ENCODE measurements around the gene BMAL2.

BMAL2 gene

DNA sequence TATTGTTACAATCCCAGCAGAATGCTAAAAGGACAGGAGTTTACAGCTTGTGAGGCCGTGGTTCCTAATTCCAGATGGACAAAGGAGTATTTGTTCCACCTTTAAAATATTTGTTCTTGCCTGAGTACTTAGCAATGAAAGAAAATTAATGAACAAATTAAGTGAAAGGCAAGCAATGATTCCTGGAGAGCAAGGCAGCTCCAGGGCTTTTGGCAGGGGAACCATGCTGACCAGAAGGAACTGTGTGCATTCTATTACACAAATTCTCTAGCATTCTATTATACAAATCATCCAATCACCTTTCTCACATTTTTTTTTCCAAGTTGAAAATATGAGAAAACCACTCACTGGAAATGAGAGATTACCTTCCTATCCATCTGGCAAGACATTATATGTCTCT lies 1.8 kb upstream of the BMAL2 start:
- DNase-seq = no peak

DNA sequence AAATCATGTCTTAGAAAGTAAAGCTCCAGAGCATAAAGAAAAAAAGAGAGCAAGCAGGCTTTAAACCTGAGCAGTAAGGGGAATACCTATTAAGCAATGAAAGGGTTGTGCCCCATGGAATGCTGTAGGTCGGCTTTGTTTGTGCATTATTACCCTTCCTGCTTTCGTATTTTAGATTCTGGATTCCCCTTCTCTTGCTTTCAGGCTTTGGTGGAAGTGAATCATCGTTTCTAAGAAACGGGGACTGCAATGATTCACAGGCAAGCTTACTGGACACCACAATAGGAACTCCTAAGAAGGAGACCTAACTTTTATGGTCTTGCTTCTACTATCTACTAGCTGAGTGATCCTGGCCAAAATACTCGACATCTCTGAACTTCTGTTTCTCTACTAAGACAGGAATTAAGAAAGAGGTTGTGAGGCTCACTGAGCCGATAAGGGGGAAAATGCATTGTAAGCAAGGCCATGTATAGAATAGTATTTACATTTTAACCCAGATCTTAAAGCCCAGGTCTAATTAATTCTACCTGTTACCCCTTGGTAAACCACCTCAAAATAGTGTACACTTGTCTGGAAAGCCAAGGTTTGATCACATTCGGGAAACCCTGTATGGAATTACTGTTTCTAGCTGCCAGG lies 1.2 kb upstream of the BMAL2 start:
- peak; percentile 91 for DNase-seq

DNA sequence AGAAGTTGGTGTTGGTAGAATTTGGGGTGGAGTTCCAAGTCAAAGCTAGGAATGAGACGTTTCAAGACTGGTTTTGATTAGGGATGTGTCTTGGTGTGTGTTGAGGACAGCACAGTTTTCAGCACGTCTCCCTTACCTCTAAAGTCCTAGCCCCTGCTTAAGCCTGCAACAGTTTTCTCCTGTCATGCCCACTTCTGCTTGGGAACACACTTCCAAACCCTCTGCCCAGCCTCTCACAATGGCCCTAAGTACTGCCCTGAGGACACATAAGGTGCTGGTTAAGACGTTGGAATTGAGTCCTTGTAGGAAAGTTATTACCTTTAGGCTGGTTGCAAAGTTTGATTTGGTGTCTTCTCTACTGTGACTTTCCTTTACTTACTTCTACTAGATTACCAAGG lies 710 bp upstream of the BMAL2 start:
- peak; percentile 21 for DNase-seq

DNA sequence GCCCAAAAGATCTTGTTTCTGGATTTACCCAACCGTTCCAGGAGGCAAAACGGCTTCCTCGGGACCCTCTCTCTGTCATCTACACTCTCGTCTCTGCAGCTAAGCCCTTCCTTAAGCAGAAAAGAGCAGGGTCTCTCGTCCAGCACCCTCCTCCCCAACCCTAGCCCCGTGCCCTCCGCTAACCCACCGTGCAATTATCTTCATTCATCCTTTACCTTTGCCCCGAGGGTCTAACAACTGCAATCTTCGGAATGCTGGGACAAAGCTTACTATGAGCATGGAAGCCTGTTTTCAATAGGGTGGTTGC lies 276 bp upstream of the BMAL2 start:
- no peak for DNase-seq

DNA sequence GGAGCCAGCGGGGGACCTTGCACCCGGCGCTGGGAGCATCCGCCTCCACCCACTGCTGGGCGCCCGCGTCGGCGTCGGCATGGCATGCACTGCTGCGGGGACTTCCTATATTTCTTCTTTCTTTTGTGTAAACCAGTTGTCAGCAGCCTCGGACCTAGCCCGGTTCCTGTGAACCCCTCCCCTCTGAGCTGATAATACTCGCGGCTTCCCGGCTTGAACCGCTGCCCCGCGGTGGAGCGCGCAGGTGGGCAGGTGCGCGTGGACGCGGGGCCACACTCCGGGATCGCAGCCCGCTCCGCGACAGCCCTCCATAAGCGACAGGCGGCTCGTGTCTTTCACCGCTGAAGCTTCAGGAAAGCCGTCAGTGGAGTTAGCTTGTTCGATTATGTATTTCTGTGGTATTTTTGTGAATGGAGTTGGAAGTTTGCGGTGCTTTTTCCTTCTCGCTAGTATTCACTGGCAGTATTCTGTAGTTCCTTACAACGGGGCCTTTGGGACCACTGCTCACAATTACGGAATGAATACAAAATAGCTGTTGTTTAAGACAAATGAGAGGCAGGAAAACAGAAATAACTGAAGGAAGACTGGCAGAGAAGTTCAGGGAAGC lies 870 bp downstream of the BMAL2 start:
- peak; percentile 42 for DNase-seq

DNA sequence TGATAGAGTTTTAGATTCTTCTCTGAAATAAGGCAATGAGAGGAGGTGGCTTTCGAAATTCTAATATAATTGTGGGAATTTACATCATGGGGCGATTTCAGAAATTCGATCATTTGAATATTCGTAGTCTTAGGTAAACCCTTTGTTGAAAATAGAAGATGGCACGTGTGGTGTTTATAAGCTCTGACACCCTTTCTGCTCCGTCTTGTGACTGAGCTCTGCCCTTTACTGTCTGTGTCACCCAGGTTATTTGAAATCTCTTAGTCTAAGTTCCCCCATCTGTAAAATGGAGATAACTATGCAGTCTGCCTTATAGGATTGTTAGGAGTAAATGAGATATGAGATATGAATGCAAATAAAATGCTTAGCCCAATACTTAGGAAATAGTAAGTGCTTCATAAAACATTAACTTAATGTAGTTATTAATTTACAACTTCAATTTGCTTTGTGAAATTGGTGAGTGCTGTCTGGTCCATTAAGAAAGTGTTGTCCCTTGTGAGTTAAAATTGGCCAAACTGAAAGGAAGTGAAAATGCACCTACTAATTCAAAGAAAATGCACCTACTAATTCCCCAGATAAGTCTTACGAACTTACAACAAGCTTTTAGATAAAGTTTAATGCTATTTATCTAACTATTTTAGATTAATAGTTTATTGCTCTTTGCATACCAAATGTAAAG lies 1.5 kb downstream of the BMAL2 start:
- no peak for DNase-seq

DNA sequence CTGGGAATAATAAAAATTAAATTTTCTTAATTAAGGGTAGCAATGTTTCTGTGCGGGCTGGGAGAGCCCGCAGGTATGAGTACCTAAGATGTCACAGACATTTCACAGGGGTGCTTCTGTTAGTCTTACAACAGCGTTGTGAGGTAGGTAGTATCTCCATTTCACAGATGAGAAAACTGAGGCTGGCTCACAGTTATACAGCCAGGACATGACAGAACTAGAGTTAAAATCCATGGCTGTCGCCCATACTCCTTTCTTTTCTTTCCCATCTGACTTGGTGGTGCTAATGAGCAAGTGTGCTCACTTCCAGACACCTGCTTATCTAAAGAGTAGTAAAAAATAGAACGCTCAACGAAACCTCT lies 2.1 kb downstream of the BMAL2 start:
- DNase-seq = no peak

DNA sequence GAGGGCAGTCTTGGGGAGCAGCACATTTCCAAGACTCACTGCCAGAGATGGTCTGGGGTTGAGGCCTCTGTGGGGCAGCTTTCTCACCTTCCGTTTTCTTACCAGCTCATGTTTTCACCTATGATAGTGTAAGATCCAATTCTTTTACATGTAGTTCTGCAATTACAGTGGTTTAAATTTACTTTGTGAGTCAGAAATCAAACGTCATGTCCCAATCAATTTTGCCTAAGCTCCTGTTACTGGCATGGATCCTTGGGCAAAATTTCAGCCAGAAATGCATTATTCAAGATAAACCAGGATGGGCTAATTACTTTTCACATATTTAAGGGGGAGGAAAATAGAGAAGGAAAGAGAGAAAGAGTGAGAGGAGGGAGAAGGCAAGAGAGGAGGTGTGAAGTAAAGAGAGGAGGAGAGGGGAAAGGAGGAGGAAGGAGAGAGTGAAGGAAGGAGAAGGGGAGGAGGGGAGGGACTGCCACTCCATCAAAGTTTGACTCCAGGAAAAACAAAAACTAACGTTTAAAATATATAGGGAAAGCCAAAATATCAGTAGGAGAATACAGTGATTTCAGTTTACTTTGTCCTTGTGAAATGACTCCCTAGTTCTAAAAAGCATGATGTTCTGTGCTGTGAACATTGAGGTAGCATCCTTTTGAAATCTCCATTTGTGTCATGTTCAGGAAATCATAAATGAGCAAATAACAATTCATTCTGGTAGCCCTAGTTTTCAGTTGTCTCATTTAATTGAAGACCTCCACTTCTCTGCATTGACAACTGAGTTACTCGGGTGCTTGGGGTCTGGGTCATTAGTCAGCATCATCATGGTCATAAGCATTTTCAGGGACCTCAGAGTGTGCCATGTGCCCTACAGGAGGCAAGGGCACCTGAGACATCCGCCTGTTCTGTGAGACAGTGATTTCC lies 3.0 kb downstream of the BMAL2 start:
- DNase-seq = no peak

DNA sequence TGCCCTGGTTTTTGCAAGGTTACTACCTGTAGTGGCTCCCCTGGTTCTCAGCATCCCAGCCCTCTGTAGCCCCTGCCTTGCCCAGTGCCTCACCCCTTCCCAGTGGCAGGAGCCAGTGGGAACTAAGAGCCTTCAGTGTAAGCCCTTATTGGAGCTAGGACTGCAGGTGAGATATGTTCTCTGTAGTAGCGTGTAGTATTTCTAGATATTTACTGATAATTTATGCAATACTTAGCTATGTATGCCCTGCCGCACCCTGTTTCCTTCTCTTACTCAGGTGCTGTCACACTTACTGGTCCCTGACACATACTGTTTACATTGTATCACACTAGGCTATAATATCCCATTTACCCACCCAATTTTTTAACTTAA lies 3.6 kb downstream of the BMAL2 start:
- DNase-seq = no peak

DNA sequence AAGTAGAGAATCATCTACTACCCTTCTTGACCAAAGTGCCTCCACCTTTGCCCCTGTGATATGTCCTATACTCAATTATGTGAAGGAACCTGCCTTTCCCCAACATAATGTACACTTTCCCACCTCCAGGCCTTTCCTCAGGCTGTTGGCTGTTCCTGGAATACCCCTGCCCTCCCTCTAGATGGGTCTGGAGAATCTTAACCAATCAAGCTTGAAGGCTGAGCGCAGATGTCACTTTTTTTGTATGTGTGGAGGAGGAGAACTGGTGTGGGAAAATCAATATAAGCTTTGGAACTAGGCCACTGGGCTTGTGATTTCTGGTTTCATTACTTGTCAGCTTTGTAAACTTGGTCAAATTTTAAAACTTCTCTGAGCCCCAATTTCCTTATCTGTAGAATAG lies 4.7 kb downstream of the BMAL2 start:
- no peak for DNase-seq

DNA sequence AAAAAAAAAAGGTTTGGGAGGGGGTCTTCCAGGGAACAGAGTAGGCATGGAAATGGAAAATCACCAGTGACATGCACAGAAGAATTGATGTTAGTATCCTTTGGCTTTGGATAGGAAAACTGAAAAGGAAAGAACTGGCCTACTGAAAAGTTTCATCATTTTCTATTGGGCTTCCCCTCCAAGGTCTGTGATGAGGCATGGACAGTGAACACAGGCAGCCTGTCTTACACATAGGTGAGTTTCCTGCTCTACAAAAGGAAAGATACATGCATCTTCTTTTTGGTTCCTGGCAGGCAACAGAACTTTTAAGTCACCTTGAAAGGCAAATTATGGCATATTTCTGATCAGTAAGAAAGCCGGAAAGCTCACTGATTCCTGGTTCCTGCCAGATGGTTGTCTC lies 5.8 kb downstream of the BMAL2 start:
- DNase-seq = no peak

DNA sequence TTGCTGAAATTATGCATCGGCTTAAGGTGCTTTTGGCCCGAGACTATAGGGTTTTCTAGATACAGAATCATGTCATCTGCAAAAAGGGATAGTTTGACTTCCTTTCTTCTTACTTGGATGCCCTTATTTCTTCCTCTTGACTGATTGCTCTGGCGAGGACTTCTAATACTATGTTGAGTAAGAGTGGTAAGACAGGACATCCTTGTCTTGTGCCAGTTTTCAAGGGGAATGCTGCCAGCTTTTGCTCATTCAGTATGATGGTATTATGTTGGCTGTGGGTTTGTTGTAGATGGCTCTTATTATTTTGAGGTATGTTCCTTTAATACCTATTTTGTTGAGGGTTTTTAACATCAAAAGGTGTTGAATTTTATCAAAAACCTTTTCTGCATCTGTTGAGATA lies 8.3 kb downstream of the BMAL2 start:
- DNase-seq = no peak

DNA sequence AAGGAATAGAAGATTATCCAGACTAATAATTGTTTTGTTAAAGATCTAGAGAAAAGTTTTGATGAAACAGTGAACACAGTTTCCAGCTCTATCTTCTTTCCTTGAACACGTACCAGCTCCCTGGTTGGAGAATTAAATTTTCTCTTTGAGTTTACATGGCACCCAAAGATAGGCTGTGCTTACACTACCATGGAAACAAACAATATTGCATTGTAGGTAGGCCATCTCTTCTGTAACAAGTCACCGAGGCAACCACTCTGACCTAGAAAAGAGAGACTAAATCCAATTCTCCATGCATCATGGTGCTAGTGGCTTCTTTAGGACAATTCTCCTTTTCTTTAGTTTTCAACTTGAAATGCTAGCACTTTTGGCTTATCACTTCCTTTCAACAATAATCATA lies 9.9 kb downstream of the BMAL2 start:
- no peak for DNase-seq

DNA sequence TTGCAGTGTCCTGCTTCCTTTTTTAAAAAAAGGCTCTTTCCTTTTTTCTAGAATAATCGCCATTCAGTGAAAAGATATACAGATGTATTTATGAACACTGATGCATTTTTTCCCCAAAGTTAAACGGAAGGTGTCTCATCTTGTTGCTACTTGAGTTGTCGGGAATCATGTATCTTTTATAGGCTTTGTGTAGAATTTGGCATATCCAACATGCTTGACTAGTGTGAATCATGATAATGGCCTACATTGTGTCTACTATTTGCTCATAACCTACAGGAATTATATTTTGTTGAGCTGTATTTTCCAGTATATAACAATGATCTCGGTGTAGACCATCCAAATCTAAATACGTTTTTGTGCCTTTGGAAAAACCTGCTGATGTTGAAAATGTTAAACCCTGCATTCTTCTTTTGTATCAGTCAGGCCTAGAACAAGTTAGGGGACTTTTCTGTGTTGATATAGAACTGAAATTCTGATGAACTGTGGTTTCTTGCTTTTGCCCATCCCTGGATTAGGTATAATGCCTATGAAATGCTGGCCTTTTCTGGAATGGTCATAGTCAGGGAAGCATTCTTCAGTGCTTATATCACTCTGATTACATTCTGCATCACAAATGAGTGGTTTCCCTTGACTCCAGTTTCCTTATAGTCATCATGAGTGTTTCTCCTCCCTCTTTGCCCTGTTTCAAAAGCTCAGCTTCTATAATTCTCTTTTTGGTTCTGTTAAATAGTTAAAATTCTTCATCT lies 10.8 kb downstream of the BMAL2 start:
- peak; percentile 92 for DNase-seq

DNA sequence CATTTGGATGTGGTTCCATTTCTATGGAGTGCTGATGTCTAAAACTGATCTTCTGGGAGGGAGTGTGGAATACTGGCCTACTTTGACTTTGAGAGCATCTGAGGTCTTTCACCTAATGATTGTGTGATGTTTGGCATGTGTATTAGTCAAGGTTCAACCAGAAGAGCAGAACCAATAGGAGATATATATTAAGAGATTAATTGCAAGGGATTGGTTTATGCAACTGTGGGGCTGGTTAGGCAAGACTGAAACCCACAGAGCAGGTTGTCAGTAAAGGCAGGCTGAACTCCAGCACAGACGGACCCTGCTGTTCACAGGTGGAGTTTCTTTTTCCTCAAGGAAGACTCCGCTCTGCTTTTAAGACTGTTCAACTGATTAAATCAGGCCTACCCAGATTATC lies 11.6 kb downstream of the BMAL2 start:
- no peak for DNase-seq

DNA sequence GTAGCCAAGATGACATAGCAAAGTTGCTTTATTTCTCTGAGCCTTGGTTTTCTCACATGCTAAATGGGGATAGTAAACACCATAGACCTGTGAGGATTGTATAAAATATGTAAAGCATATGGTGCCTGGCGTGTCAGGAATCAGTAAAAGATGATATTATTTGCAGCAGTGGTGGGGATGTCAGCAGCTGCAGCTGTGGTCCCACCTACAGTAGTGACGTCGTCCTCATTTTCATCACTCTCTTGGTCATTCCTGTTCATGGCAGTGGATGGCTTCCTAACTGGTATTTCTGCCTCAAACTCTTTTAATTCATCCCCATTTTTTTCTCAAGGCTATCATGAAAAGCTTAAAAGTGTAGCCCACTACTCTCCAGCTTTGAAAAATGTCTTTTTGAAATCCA lies 12.1 kb downstream of the BMAL2 start:
- DNase-seq = no peak

DNA sequence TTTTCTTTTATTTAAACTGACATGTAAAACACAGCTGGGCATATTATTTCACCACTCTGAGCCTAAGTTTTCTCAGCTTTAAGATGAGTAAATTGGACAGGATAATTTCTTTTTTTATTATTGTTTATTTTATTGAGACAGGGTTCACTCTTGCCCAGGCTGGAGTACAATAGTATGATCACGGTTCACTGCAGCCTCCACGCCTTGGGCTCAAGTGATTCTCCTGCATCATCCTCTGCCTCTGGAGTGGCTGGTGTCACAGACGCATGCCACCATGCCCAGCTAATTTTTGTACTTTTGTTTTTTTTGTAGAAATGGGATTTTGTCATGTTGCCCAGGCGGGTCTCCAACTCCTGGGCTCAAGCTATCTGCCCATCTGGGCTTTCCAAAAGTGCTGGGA lies 12.7 kb downstream of the BMAL2 start:
- DNase-seq = no peak

DNA sequence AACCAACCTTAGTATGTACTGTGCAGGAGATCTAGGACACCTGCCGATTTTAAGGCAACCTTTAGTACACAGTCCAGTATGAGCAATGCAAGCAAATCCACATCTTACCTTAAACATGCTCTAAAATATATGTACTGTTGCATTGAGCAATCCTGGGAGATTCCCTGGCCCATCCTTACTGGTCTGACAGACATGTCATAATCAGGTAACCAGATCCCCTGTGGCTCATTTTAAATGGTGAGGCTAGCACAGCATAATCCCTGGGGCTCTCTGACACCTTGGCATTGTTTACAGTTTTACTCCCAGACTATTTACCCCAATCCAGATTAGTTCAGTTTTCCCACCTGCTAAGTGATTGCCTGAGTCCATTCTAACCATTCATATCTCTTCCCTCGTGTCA lies 15.1 kb downstream of the BMAL2 start:
- no peak for DNase-seq

DNA sequence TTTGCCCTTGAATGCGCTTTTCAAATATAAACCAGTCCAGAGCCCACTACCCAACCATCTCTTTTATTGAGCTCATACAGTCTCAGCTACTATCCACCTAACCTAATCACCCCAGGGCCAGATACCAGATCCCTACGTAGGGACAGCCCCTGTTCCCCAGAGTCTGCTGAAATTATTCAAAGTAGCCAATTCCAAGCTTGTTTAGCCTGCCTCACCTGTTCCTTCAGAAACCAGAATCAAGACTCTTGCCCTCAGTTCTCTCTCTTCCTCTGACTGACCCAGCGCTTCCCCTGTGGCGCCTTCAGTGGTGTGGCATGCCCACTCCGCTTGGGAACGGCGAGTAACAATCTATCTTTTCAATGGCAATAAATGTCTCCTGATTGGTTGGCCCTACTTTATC lies 18.8 kb downstream of the BMAL2 start:
- DNase-seq = no peak

DNA sequence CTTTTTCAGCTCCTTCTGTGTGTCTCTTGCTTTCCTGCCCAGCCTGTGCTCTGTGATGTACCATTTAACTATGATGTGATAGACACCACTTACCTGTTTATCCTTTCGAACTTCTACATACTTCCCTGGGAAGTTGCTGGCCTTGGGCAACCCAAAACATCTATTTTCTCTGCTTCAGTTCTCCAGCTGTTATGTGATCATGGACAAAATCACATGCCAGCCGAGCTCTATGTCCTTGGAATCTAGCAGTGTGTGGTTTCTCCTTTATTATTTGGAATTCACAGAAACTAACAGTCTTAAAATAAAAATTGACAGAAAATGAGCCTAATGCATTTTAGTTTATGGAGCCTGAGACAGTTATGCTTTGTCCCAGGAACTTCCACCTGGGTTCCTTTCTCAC lies 22.9 kb downstream of the BMAL2 start:
- no peak for DNase-seq

DNA sequence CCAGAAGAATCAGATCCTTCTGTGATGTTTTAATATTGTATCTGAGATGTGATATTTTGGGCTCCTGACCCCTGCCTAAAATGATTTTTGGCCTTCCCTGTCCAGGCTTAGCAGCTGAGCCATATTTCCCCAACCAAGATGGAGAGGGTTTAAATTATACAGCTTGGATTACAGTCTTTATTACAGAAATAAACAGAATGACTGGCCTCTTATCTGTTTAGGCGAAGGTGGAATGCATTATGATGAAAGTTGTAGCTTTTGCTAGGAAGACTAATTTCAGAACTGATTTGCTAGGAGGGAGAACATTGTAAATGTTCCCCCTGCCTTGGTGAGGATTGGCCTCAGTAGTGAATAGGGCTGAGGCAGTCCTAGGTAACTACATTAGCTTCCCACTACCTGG lies 23.3 kb downstream of the BMAL2 start:
- no peak for DNase-seq

DNA sequence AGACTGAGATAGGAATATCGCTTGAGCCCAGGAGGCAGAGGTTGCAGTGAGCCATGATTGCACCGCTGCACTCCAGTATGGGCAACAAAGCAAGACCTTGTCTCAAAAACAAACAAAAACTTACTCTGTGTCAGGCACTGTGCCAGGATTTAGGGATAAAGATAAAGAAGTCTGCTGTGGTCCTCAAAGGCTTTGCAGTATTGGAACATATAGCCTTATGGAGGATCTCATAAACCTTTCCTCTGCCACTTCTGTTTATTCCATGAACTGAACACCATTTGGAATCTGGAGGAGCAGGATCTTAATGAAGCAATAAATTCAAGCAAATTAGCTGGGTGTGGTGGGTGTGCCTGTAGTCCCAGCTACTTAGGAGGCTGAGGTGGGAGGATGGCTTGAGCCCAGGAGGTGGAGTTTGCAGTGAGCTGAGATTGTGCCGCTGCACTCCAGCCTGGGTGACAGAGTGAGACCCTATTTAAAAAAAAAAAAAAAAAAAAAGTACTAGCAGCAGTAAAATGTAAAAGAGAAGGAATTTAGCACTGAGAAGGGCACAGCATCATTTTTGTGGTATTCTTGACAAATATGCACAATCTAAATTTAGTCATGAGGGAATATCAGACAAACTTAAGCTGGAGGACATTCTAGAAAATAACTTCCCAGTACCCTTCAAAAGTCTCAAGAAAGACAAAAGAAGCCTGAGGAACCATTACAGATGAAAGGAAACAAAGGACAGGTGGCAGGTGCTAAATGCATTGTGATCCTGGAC lies 27.1 kb downstream of the BMAL2 start:
- peak; percentile 15 for DNase-seq

All from EL (cell line).